Measurements from ENCODE around the gene FPR2.

The FPR2 gene

GRCh38 chr19:51786646-51787494 is 25.9 kb downstream of the FPR2 start:
- POLR2A ChIA-PET, result no interaction called here
- no peak for DNase-seq (ENCODE audit: extremely low spot score)
- TF ChIP-seq, protein P1, sequence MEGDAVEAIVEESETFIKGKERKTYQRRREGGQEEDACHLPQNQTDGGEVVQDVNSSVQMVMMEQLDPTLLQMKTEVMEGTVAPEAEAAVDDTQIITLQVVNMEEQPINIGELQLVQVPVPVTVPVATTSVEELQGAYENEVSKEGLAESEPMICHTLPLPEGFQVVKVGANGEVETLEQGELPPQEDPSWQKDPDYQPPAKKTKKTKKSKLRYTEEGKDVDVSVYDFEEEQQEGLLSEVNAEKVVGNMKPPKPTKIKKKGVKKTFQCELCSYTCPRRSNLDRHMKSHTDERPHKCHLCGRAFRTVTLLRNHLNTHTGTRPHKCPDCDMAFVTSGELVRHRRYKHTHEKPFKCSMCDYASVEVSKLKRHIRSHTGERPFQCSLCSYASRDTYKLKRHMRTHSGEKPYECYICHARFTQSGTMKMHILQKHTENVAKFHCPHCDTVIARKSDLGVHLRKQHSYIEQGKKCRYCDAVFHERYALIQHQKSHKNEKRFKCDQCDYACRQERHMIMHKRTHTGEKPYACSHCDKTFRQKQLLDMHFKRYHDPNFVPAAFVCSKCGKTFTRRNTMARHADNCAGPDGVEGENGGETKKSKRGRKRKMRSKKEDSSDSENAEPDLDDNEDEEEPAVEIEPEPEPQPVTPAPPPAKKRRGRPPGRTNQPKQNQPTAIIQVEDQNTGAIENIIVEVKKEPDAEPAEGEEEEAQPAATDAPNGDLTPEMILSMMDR (IDR thresholded peaks at IDR 0.05; ENCODE audit: control extremely low read depth, extremely low read depth, low read depth, missing control alignments), result no peak
- CTCF ChIA-PET, result interaction anchor here (1.5 kb wide), 1 partner anchor 9 kb away, joined by 8 read pairs; no protein-coding TSS in a partner anchor

DNA sequence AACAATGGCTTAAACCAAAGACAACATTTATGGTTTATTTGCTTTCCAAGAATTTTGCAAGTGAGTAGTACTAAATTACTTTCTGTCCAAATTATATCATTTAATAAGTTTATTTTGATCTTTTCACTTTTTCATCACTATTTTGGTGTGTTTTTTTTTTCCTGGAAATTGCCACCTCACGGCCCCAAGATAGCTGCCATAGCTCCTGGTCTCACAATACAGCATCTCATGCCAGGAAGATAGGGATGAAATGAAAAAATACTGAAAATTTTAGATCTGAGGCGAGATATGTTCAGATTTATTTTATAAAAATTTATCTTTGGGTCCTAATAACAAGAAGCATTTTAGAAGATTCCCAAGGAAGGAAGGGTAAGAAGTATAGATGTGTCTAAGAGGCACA is 27.0 kb downstream of the FPR2 start:
- TF ChIP-seq, protein P1 (IDR thresholded peaks at IDR 0.05; ENCODE audit: control extremely low read depth, extremely low read depth, low read depth, missing control alignments), result no peak
- ChIA-PET POLR2A (no interaction called here), CTCF (no interaction called here)
- DNase-seq (ENCODE audit: extremely low spot score), result no peak

- CTCF ChIA-PET, result interaction anchor here (0.6 kb wide), 1 partner anchor 11 kb away, joined by 4 read pairs; no protein-coding TSS in a partner anchor
- TF ChIP-seq, protein P1 (IDR thresholded peaks at IDR 0.05; ENCODE audit: control extremely low read depth, extremely low read depth, low read depth, missing control alignments), result no peak
- DNase-seq (ENCODE audit: extremely low spot score), result no peak
- POLR2A ChIA-PET, result no interaction called here
Observed at GRCh38 chr19:51789061-51789795, 28.2 kb downstream of the FPR2 start.

DNA sequence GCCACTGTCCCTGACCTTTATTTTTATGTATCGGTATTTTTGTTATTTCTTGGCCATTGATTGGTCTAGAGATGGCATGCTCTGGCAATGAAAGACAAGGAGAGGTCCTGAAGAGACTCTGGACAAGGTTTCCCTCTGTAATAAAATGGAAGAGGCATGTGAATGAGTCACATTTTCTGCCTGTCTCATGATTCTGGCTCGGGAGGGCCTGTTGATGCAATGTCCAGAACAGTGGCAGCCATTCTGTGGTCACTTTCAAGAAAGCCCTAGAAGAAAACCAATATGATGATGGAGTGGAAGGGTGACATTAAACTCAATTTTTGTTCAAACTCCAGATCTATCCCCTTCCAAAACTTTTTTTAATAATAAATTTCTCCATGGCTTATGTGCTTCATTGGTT is 32.0 kb downstream of the FPR2 start:
- TF ChIP-seq, protein P1 (IDR thresholded peaks at IDR 0.05; ENCODE audit: control extremely low read depth, extremely low read depth, low read depth, missing control alignments), result no peak
- ChIA-PET POLR2A (no interaction called here), CTCF (no interaction called here)
- DNase-seq (ENCODE audit: extremely low spot score), result no peak

GRCh38 chr19:51793994-51794393 is 33.0 kb downstream of the FPR2 start:
- ChIA-PET POLR2A (no interaction called here), CTCF (no interaction called here)
- TF ChIP-seq, protein P1 (IDR thresholded peaks at IDR 0.05; ENCODE audit: control extremely low read depth, extremely low read depth, low read depth, missing control alignments), result no peak
- DNase-seq (ENCODE audit: extremely low spot score), result no peak

GRCh38 chr19:51794885-51795490 is 34.0 kb downstream of the FPR2 start, which contains the start of gene FPR3:
FPR3 (plus strand) TSS chr19:51795157; CDS start chr19:51823749, 28,592 bp downstream.
- POLR2A ChIA-PET, result no interaction called here
- CTCF ChIA-PET, result no interaction called here
- TF ChIP-seq, protein P1 (IDR thresholded peaks at IDR 0.05; ENCODE audit: control extremely low read depth, extremely low read depth, low read depth, missing control alignments), result no peak
- no peak for DNase-seq (ENCODE audit: extremely low spot score)

Measured in GM10248 (cell line).